Astrocyte (in vitro differentiated cells and primary cell): ENCODE measurements around the gene DDRGK1.

Source experiments
- EZH2 ChIP-seq: IDR thresholded peaks from 2 replicates; pipeline ENCODE4 v1.6.1; 2012; ENCODE audit warnings: mild to moderate bottlenecking, low read length, inconsistent platforms; ENCODE audit not compliant: insufficient read depth
- TF ChIP-seq, protein P1 (sequence below): IDR thresholded peaks from 2 replicates; pipeline ENCODE4 v1.5.1; 2011; ENCODE audit warnings: low read depth, mild to moderate bottlenecking, inconsistent platforms, low read length, moderate library complexity; ENCODE audit not compliant: insufficient read depth

GRCh38 chr20:3202965-3203314, 1.5 kb downstream of the DDRGK1 start:
- no peak for TF ChIP-seq EZH2
- TF ChIP-seq, protein P1, sequence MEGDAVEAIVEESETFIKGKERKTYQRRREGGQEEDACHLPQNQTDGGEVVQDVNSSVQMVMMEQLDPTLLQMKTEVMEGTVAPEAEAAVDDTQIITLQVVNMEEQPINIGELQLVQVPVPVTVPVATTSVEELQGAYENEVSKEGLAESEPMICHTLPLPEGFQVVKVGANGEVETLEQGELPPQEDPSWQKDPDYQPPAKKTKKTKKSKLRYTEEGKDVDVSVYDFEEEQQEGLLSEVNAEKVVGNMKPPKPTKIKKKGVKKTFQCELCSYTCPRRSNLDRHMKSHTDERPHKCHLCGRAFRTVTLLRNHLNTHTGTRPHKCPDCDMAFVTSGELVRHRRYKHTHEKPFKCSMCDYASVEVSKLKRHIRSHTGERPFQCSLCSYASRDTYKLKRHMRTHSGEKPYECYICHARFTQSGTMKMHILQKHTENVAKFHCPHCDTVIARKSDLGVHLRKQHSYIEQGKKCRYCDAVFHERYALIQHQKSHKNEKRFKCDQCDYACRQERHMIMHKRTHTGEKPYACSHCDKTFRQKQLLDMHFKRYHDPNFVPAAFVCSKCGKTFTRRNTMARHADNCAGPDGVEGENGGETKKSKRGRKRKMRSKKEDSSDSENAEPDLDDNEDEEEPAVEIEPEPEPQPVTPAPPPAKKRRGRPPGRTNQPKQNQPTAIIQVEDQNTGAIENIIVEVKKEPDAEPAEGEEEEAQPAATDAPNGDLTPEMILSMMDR: no peak
